Lung microvascular endothelial cell (primary cell): ENCODE results near the gene SYNGR3. TPM values are rescaled to one million over a fixed set of nuclear protein-coding genes. Genes with fewer than 3 reads are reported as not detected.
"Not testable (repeated sequence)": the region's sequence is repeated elsewhere in the genome, so short reads cannot be mapped to it uniquely, and the experiment has no call there.

Source experiments
- DNase-seq, 2 donors: peaks; one replicate each; pipeline versions ENCODE4 v3.0.0 to v3.0.0-alpha.2; 2010; ENCODE audit warnings: low read depth in 2 of 2
- total RNA-seq: library from RNA; depleted of rRNA; stranded (reverse); fragments of >200 nt; gene quantifications from 2 replicates; pipeline ENCODE4 v1.2.1, GENCODE V29; 2014

SYNGR3 gene
- 0.40 and 2.0 TPM in 2 replicates for total RNA-seq

DNA sequence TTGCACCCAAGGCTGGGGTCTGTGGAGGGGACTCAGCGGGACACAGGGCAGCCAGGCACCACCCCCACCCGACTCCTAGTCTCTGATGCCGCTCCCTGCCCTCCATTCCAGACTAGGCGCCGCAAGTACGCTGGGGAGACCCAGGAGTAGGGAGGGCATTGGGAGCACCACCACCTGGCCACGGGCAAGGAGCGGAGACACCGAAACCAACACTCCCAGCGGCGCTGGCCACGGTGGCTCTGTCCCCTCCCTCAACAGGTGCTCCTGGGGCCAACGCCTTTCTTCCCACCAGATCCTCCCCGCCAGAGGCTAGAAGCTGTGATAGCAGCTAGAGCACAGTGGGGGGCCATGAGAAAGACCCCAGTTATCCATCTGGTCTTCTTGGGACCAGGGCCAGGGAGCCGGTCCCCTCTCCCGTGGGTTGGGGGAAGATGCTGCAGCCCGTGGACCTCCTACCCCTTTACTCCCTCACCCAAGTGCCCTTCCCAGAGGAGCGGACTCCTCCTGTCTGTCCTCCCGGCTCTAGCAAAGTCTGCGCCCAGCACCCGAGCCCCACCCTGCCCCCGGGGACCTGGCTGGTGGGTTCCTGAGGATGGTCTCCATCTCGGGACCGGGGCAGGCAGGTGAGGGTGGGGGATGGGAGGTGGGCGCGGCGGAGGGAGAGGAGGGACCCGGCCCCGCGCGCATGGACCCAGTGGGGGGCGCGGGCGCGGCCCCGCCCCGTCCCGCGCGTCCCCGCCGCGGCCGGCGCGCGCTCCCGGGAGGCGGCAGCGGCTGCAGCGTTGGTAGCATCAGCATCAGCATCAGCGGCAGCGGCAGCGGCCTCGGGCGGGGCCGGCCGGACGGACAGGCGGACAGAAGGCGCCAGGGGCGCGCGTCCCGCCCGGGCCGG, at the start of gene SYNGR3:
TSS of gene SYNGR3 (plus strand) at position 762 of the 892 bp plus-strand sequence. CDS start 133 bp downstream, outside the sequence.
- no peak for DNase-seq

GRCh38 chr16:1940273-1941161, 49.3 kb upstream of the SYNGR3 start:
- no peak for DNase-seq

GRCh38 chr16:1941162-1942046, 48.4 kb upstream of the SYNGR3 start:
- DNase-seq = no peak

- DNase-seq = no peak
Measured at GRCh38 chr16:1942047-1942809, 47.5 kb upstream of the SYNGR3 start.

GRCh38 chr16:1942810-1943726, 46.7 kb upstream of the SYNGR3 start, which contains the start of gene MSRB1:
Gene MSRB1 (minus strand): TSS chr16:1943199. CDS start chr16:1943156, 43 bp downstream.
- peak; percentile 97 to 99 for DNase-seq

- no peak for DNase-seq
Measured at GRCh38 chr16:1944612-1945199, 45.1 kb upstream of the SYNGR3 start.

- DNase-seq = no peak
Measured at GRCh38 chr16:1945559-1946391, 44.0 kb upstream of the SYNGR3 start.

DNA sequence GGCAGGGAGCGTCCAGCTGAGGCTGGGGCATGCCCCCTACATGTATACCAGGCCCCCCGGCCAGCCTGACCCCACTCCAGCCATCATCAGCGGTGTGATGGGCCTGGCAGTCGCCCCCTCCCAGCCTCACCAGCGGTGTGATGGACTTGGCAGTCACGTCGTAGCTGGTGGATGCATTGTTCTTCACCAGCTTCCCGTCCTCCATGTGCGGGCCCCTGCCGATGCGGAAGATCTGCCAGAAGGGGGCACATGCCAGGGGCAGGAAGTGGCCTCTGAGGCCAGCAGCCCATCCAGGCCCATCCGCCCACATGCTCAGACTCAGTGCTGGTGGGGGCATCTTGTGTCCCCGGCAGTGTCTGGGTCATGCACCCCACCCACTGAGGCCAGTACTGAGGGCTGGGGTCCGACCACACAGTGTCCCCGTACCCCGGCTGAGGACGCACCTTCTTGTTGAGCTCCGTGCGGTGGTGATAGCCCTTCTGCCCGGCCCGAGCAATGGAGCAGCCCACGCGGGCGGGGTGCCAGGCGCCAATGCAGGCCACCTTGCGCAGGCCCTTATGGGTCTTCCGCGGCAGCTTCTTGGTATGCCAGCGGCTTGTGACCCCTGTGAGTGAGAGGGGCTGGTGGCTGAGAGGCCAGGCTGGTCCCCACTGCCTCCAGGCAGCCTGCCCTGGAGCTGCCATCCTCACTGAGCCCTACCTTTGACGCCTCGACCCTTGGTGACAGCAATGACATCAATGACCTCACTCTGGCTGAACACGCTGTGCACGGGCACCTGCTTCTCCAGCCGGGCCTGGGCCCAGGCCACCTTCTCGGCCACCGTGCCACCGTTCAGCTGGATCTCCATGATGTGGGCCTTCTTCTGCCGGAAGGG, 43.0 kb upstream of the SYNGR3 start:
- DNase-seq = peak in 1 of 2 donors; percentile 45

- DNase-seq = no peak
Measured at GRCh38 chr16:1947369-1947670, 42.5 kb upstream of the SYNGR3 start.

- DNase-seq = no peak
Measured at GRCh38 chr16:1949507-1949906, 40.3 kb upstream of the SYNGR3 start.

DNA sequence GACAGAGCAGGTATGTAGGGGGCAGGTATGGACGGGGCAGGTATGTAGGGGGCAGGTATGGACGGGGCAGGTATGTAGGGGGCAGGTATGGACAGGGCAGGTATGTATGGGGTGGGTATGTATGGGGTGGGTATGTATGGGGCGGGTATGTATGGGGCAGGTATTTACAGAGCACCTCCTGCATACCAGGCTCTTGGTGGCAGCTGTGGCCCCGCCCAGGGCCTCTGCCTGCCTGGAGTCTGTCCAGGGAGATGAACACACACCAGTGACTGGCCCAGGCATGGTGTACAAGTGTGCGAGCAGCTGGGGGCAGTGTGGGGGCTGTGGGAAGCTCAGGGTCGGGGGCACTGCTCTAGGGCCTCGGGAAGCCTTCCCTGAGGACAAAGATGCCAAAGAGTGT, 39.7 kb upstream of the SYNGR3 start:
- DNase-seq = no peak

- DNase-seq = no peak
Measured at GRCh38 chr16:1950559-1950958, 39.2 kb upstream of the SYNGR3 start.

GRCh38 chr16:1953734-1954133, 36.0 kb upstream of the SYNGR3 start:
- DNase-seq = no peak

- DNase-seq = not testable (repeated sequence)
Measured at GRCh38 chr16:1957434-1958142, 32.2 kb upstream of the SYNGR3 start.

DNA sequence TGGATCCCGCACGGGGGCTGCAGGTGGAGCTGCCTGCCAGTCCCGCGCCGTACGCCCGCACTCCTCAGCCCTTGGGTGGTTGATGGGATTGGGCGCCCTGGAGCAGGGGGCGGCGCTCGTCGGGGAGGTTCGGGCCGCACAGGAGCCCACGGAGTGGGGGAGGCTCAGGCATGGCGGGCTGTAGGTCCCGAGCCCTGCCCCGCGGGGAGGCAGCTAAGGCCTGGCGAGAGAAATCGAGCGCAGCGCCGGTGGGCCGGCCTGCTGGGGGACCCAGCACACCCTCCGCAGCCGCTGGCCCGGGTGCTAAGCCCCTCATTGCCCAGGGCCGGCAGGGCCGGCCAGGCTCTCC, 31.7 kb upstream of the SYNGR3 start:
- DNase-seq = not testable (repeated sequence)

- DNase-seq = no peak
Measured at GRCh38 chr16:1958715-1959268, 31.0 kb upstream of the SYNGR3 start.
